Measurements from ENCODE around the gene RHBDD3.
A peak's percentile ranks its signal among the peaks of the same experiment; 100 is the strongest.

Gene RHBDD3

DNA sequence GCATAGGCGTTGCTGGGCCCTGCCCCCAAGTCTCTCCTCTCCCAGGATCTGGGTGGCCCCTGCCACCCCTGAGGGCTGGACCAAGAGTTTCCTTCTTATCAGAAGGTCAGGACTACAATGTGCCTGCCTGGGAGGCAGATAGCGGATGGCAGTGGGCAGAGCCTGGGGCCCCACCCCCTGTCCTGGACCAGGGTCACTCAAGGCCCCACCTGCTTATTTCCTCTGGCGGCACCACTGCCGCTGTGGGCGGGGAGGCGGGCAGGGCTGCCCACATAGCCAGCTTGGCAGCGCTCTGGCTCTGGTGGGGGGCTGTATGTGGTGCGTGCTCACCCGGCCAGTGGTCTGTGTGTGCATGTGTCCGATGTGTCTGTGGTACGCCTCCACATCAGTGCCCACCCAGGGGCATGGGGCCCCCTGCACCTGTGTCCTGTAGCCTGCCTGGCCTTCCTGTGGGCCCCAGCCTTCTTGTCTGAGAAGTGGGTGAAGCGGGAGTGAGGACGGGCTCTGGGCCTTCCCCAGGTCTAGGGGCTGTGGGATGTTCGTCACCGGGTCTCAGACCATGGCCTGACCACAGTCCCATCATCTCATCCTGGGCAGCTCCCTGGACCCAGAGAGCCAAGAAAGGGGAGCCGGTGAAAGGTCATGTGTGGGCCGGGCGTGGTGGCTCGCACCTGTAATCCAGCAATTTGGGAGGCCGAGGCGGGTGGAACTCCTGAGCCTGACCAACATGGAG is 41.7 kb upstream of the RHBDD3 start:
- H3K4me3 ChIP-seq (ENCODE audit: low read depth, low read length): peak overlapping the region; percentile 29
- in situ Hi-C loops (cut with HindIII; ENCODE audit: low sequenced_read_pairs): no loop called here
- DNase-seq (ENCODE audit: low read depth, low spot score): peak; percentile 28
- TF ChIP-seq, protein P1, sequence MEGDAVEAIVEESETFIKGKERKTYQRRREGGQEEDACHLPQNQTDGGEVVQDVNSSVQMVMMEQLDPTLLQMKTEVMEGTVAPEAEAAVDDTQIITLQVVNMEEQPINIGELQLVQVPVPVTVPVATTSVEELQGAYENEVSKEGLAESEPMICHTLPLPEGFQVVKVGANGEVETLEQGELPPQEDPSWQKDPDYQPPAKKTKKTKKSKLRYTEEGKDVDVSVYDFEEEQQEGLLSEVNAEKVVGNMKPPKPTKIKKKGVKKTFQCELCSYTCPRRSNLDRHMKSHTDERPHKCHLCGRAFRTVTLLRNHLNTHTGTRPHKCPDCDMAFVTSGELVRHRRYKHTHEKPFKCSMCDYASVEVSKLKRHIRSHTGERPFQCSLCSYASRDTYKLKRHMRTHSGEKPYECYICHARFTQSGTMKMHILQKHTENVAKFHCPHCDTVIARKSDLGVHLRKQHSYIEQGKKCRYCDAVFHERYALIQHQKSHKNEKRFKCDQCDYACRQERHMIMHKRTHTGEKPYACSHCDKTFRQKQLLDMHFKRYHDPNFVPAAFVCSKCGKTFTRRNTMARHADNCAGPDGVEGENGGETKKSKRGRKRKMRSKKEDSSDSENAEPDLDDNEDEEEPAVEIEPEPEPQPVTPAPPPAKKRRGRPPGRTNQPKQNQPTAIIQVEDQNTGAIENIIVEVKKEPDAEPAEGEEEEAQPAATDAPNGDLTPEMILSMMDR (IDR thresholded peaks at IDR 0.05; ENCODE audit: low read depth, low read length): no peak

DNA sequence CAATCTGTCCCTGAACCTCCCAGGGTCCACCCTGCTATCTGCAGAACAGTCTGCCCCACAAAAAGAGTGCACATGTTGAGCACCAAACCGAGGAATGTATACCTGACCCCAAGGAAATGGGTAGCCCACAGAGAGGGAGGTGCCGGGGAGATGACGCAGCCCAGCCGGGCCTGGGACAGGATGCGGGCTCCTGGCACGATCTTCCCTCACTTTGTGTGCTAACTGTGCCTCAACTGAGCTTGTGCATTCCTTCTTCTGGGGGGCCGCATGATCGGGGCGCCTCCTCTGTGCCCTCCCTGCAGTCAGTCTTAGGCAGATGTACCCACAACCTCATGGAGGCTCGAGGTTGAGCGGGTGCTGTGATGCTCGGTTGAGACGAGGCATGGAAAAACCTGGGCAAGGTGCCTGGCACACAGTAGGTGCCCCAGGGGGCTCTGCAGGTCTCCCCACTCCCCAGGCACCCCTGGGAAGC is 41.0 kb upstream of the RHBDD3 start:
- H3K4me3 ChIP-seq (ENCODE audit: low read depth, low read length): peak overlapping the region; percentile 29
- TF ChIP-seq, protein P1 (IDR thresholded peaks at IDR 0.05; ENCODE audit: low read depth, low read length): no peak
- DNase-seq (ENCODE audit: low read depth, low spot score): peak; percentile 83

DNA sequence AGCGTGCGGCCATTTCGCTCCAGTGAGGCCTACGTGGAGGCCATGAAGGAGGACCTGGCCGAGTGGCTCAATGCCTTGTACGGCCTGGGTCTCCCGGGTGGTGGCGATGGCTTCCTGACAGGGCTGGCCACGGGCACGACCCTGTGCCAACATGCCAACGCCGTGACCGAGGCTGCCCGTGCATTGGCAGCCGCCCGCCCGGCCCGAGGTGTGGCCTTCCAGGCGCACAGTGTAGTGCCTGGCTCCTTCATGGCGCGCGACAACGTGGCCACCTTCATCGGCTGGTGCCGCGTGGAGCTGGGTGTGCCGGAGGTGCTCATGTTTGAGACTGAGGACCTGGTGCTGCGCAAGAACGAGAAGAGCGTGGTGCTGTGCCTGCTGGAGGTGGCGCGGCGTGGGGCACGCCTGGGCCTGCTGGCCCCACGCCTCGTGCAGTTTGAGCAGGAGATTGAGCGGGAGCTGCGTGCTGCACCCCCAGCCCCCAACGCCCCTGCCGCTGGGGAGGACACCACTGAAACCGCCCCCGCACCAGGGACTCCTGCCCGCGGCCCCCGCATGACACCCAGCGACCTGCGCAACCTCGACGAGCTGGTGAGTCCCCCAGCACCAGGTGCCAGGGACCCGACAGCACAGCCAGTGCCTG is 40.5 kb upstream of the RHBDD3 start:
- TF ChIP-seq, protein P1 (IDR thresholded peaks at IDR 0.05; ENCODE audit: low read depth, low read length): no peak
- no peak for DNase-seq (ENCODE audit: low read depth, low spot score)
- in situ Hi-C loops (cut with HindIII; ENCODE audit: low sequenced_read_pairs): no loop called here
- peak overlapping the region; percentile 62 for H3K4me3 ChIP-seq (ENCODE audit: low read depth, low read length)

More for the DNA sequence above, 41.0 kb upstream of the RHBDD3 start:
- in situ Hi-C loops (cut with HindIII; ENCODE audit: low sequenced_read_pairs): no loop called here

DNA sequence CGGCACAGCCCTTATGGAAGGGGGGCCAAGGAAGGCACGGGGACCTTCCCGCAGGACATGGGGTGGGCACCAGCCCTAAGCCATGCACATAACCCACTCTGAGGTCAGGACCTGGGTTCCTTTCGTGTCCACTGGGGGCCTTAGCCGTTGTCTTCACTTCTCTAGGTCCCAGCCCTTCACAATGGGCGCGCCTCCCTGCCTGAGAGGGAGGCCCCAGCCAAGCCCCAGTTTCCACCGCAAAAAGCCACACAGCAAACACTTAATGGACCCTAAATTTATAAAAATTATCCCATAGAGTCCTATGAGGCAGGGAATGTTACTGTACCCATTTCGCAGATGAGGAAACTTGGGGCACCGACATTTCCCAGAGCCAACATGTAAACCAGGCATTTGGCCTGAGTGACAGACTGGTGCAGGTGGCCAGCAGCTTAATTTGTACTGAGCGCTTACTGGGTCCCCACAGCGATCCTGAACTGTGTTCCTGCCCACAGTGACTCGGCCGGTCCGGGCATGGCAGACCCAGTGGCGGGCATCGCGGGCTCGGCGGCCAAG is 39.9 kb upstream of the RHBDD3 start:
- DNase-seq (ENCODE audit: low read depth, low spot score): no peak
- in situ Hi-C loops (cut with HindIII; ENCODE audit: low sequenced_read_pairs): no loop called here
- TF ChIP-seq, protein P1 (IDR thresholded peaks at IDR 0.05; ENCODE audit: low read depth, low read length): no peak
- H3K4me3 ChIP-seq (ENCODE audit: low read depth, low read length): peak overlapping the region; percentile 62

DNA sequence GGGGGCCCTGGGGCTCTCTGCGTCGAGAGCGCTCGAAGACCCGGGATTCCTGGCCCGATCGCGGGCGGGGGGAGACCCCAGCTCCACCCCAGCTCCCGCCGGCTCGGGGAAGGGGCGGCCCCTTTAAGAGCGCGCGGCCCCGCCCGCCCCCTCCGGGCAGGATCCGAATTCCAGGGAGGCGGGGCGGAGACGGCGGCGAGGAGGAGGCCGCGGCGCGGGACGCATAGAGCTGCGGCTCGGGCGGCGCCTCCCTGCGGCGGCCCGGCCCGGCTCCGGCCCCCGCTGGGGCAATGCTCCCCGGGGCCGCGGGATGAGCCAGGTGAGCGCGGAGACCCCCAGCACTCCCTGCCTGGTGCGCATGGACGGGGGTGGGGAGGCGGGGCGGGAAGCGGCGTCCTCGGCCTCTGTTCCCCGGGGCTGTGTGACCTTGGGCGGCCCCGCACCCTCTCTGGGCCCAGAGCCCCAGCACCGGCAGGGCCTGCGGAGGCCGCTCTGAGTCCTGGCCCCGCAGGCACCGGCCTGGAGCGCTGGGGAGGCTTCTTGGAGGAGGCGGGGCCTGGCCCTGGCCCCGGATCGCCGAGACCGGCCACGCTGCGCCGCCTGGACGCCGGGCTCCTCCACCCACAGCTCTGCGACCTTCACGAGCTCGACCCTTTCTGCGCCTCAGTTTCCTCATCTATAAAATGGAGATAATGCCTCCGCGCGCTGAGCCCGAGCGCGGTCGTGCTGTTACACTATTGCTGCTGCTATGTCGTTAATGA is 39.2 kb upstream of the RHBDD3 start:
- H3K4me3 ChIP-seq (ENCODE audit: low read depth, low read length): peak overlapping the region; percentile 62
- peak; percentile 83 for DNase-seq (ENCODE audit: low read depth, low spot score)
- in situ Hi-C loops (cut with HindIII; ENCODE audit: low sequenced_read_pairs): no loop called here
- TF ChIP-seq, protein P1 (IDR thresholded peaks at IDR 0.05; ENCODE audit: low read depth, low read length): no peak

DNA sequence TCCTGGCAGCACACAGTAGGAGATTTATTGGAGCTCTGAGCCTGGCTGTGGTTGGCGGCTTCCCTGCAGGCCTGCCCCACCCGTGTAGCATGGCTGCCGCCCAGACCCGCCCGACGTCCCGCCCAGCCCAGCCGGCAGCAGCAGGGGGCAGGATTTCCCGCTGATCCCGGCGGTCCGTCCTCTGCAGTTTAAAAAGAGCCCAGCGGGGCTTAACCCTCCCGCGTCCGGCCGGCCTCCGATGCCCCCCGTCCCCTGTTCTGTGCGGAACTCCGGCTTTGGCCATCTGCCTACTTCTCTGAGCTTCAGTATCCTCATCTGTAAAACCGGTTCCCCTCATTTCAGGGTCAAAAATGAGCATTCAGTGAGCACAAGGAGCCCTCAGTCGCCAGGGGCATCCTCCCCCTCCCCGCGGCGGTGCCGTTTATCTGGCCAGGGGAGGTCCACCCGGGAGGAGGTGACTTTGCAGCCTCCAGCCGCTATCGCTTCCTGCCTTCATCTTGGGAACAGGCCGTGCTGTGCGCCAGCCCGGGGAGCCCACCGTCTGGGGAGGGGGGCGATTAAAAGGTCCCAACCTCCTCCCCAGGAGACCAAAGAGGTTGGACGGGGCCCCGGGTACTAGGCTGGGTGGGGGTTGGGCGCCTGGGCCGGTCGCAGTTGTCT is 38.5 kb upstream of the RHBDD3 start, which contains the start of gene GAS2L1:
GAS2L1 (plus strand) TSS at position 476 of the 660 bp plus-strand sequence. CDS start 1,456 bp downstream, outside the sequence.
- DNase-seq (ENCODE audit: low read depth, low spot score): peak; percentile 87
- TF ChIP-seq, protein P1 (IDR thresholded peaks at IDR 0.05; ENCODE audit: low read depth, low read length): peak; percentile 59
- H3K4me3 ChIP-seq (ENCODE audit: low read depth, low read length): peak within 1 kb of the TSS; percentile 62
- in situ Hi-C loops (cut with HindIII; ENCODE audit: low sequenced_read_pairs): no loop called here
